Common myeloid progenitor, CD34-positive (primary cell): Measurements from ENCODE around the gene FOXJ3.

Experiments used
- CTCF ChIA-PET: fragments of 350-600 bp; sonication (Branson Sonifier 250); formaldehyde crosslinking; loops from one replicate; lab custom pipeline; 2021; ENCODE audit warnings: antibody characterized with exemption; lab: Charles Lee
- POLR2A ChIA-PET: fragments of 350-600 bp; sonication (Branson Sonifier 250); formaldehyde crosslinking; loops from one replicate; lab custom pipeline; 2021; ENCODE audit warnings: antibody characterized with exemption; lab: Charles Lee
- DNase-seq, 3 donors: peaks; one replicate each; pipeline versions ENCODE4 v3.0.0 to v3.0.0-alpha.2; 2013
- H3K27ac ChIP-seq, 2 experiments: 1 replicate in 1 of 2; 2 replicates in 1 of 2; pipeline ENCODE4 v1.7.0; 2013; ENCODE audit warnings: inconsistent platforms in 2 of 2, low read length in 2 of 2, mild to moderate bottlenecking in 2 of 2, low read depth in 1 of 2, moderate library complexity in 1 of 2; ENCODE audit not compliant: severe bottlenecking in 2 of 2, insufficient read depth in 1 of 2, poor library complexity in 1 of 2
- H3K27me3 ChIP-seq, 5 experiments: replicated peaks in 2 of 5; 1 replicate in 3 of 5; 2 replicates in 2 of 5; pipeline versions ENCODE4 v1.6.1 to v1.7.0; 2013; ENCODE audit warnings: low read length in 4 of 5, mild to moderate bottlenecking in 2 of 5, moderate library complexity in 2 of 5, inconsistent platforms in 1 of 5; ENCODE audit not compliant: insufficient read depth in 5 of 5, control insufficient read depth in 4 of 5
- H3K36me3 ChIP-seq, 4 experiments: 1 replicate in 2 of 4; 2 replicates in 2 of 4; pipeline versions ENCODE4 v1.6.1 to v1.7.0; 2013; ENCODE audit warnings: low read length in 3 of 4, control low read depth in 1 of 4, mild to moderate bottlenecking in 1 of 4; ENCODE audit not compliant: control insufficient read depth in 4 of 4, insufficient read depth in 4 of 4
- H3K4me1 ChIP-seq, 4 experiments: 1 replicate in 3 of 4; 2 replicates in 1 of 4; pipeline versions ENCODE4 v1.6.1 to v1.7.1; 2013; ENCODE audit warnings: low read length in 3 of 4, mild to moderate bottlenecking in 3 of 4, control low read depth in 1 of 4, inconsistent platforms in 1 of 4, moderate library complexity in 1 of 4; ENCODE audit not compliant: control insufficient read depth in 4 of 4, insufficient read depth in 4 of 4; ENCODE audit errors: control extremely low read depth in 1 of 4
- H3K4me3 ChIP-seq, 7 experiments: 1 replicate in 4 of 7; 2 replicates in 3 of 7; pipeline versions ENCODE4 v1.5.1 to v1.7.0; 2013; ENCODE audit warnings: mild to moderate bottlenecking in 7 of 7, low read length in 6 of 7, moderate library complexity in 6 of 7, inconsistent platforms in 2 of 7, low read depth in 2 of 7, control low read depth in 1 of 7; ENCODE audit not compliant: insufficient read depth in 4 of 7, control insufficient read depth in 1 of 7; ENCODE audit errors: extremely low read depth in 1 of 7
- H3K9me3 ChIP-seq, 5 experiments: 1 replicate in 4 of 5; 2 replicates in 1 of 5; pipeline versions ENCODE4 v1.6.1 to v1.7.1; 2013; ENCODE audit warnings: low read length in 4 of 5, mild to moderate bottlenecking in 2 of 5, inconsistent platforms in 1 of 5, low read depth in 1 of 5, moderate library complexity in 1 of 5; ENCODE audit not compliant: control insufficient read depth in 4 of 5, insufficient read depth in 2 of 5; ENCODE audit errors: control extremely low read depth in 1 of 5
- WGBS: methylation state at CpG from one replicate; pipeline ENCODE4 v1.1.5; 2013; ENCODE audit not compliant: insufficient coverage; 5-methylcytosine and 5-hydroxymethylcytosine counted together

The FOXJ3 gene

GRCh38 chr1:42313970-42314369 lies 21.1 kb downstream of the FOXJ3 start:
- ChIA-PET CTCF (interaction anchor here (0.9 to 1.3 kb wide), 5 partner anchors 16 to 376 kb away, joined by 3 to 5 read pairs (median 4); partner anchors contain the start of gene FOXJ3), POLR2A (no interaction called here)
- Histone ChIP-seq H3K9me3 (no peaks in the 10 kb centered on the region), H3K4me3 (no peak overlapping the region), H3K4me1 (peaks cover 14 to 44% (median 27%) of the 10 kb centered on the region in 4 experiments), H3K36me3 (peaks cover 0 to 9% (median 3%) of the 10 kb centered on the region in 4 experiments), H3K27ac (no peak overlapping the region), H3K27me3 (no peaks in the 10 kb centered on the region)
- WGBS: 87% methylated on average over 3 of the region's 3 CpGs
- no peak for DNase-seq

- H3K27me3 ChIP-seq: no peaks in the 10 kb centered on the region
- CTCF ChIA-PET: interaction anchor here (1.2 kb wide), 1 partner anchor 22 kb away, joined by 3 read pairs; the partner anchor contains the start of gene FOXJ3
- POLR2A ChIA-PET: no interaction called here
- H3K4me1 ChIP-seq: peaks cover 5 to 31% (median 21%) of the 10 kb centered on the region in 4 experiments
- H3K36me3 ChIP-seq: peaks cover 0 to 10% (median 5%) of the 10 kb centered on the region in 4 experiments
- DNase-seq: no peak
- WGBS: 69% methylated on average over 7 of the region's 7 CpGs
- H3K9me3 ChIP-seq: no peaks in the 10 kb centered on the region
- no peak overlapping the region for H3K4me3 ChIP-seq
- H3K27ac ChIP-seq: no peak overlapping the region
Measured at GRCh38 chr1:42312576-42313212, 22.3 kb downstream of the FOXJ3 start.

- Histone ChIP-seq H3K4me1 (peaks cover 5 to 23% (median 14%) of the 10 kb centered on the region in 4 experiments), H3K27ac (no peak overlapping the region), H3K9me3 (no peaks in the 10 kb centered on the region), H3K36me3 (peaks cover 0 to 13% (median 5%) of the 10 kb centered on the region in 4 experiments), H3K4me3 (no peak overlapping the region), H3K27me3 (no peaks in the 10 kb centered on the region)
- POLR2A ChIA-PET: no interaction called here
- WGBS: 100% methylated on average over 4 of the region's 4 CpGs
- CTCF ChIA-PET: no interaction called here
- DNase-seq: no peak
Measured at GRCh38 chr1:42311897-42312296, 23.1 kb downstream of the FOXJ3 start.

- DNase-seq: no peak
- Histone ChIP-seq H3K4me3 (no peak overlapping the region), H3K9me3 (no peaks in the 10 kb centered on the region), H3K27me3 (no peaks in the 10 kb centered on the region), H3K27ac (no peak overlapping the region), H3K4me1 (peaks cover 5 to 23% (median 14%) of the 10 kb centered on the region in 4 experiments), H3K36me3 (peaks cover 0 to 15% (median 5%) of the 10 kb centered on the region in 4 experiments)
- POLR2A ChIA-PET: no interaction called here
- WGBS: no CpG with 5 or more reads among the region's 1 CpG
- CTCF ChIA-PET: no interaction called here
Measured at GRCh38 chr1:42311138-42311537, 23.9 kb downstream of the FOXJ3 start.

GRCh38 chr1:42306977-42307376 lies 28.1 kb downstream of the FOXJ3 start:
- H3K36me3 ChIP-seq: peaks cover 7 to 23% (median 17%) of the 10 kb centered on the region in 4 experiments
- H3K27ac ChIP-seq: no peak overlapping the region
- 100% methylated on average over 1 of the region's 1 CpG for WGBS
- POLR2A ChIA-PET: no interaction called here
- H3K4me1 ChIP-seq: peaks cover 0 to 3% (median 0%) of the 10 kb centered on the region in 4 experiments
- no peak overlapping the region for H3K4me3 ChIP-seq
- no peaks in the 10 kb centered on the region for H3K27me3 ChIP-seq
- peak in 1 of 3 donors; percentile 11 for DNase-seq
- H3K9me3 ChIP-seq: peaks cover 2 to 26% (median 8%) of the 10 kb centered on the region in 5 experiments
- CTCF ChIA-PET: interaction anchor here (1.6 to 1.9 kb wide), 2 partner anchors 9 to 13 kb away, joined by 4 to 6 read pairs; no protein-coding TSS in a partner anchor

- Histone ChIP-seq H3K36me3 (peaks cover 9 to 28% (median 19%) of the 10 kb centered on the region in 4 experiments), H3K4me3 (no peak overlapping the region), H3K27me3 (no peaks in the 10 kb centered on the region), H3K4me1 (no peaks in the 10 kb centered on the region), H3K27ac (no peak overlapping the region), H3K9me3 (peaks cover 3 to 38% (median 11%) of the 10 kb centered on the region in 5 experiments)
- no peak for DNase-seq
- POLR2A ChIA-PET: no interaction called here
- CTCF ChIA-PET: interaction anchor here (1.9 kb wide), 1 partner anchor 11 kb away, joined by 6 read pairs; no protein-coding TSS in a partner anchor
- WGBS: 100% methylated on average over 2 of the region's 5 CpGs
Measured at GRCh38 chr1:42305639-42306038, 29.4 kb downstream of the FOXJ3 start.

- Histone ChIP-seq H3K27me3 (no peaks in the 10 kb centered on the region), H3K4me1 (no peaks in the 10 kb centered on the region), H3K4me3 (no peak overlapping the region), H3K36me3 (peaks cover 7 to 28% (median 13%) of the 10 kb centered on the region in 4 experiments), H3K9me3 (peaks cover 8 to 61% (median 19%) of the 10 kb centered on the region in 5 experiments), H3K27ac (no peak overlapping the region)
- no peak for DNase-seq
- ChIA-PET POLR2A (interaction anchor here (0.9 kb wide), 1 partner anchor 30 kb away, joined by 3 read pairs; no protein-coding TSS in a partner anchor), CTCF (interaction anchor here (1.7 kb wide), 1 partner anchor 18 kb away, joined by 7 read pairs; no protein-coding TSS in a partner anchor)
- 100% methylated on average over 1 of the region's 1 CpG for WGBS
Measured at GRCh38 chr1:42302034-42302433, 33.0 kb downstream of the FOXJ3 start.
